Activated naive CD8-positive, alpha-beta T cell treated with anti-CD3 and anti-CD28 coated beads for 36 hours (primary cell): Measurements from ENCODE around the gene NLE1. TPM values are rescaled to one million over a fixed set of nuclear protein-coding genes. Genes with fewer than 3 reads are reported as not detected.

Source experiments
- total RNA-seq, 2 experiments: library from RNA; stranded (reverse); gene quantifications; one replicate each; pipeline ENCODE4 v1.2.3, GENCODE V29; 2021

The NLE1 gene
- total RNA-seq, 2 experiments from 2014 or later: 59.9 to 61.8 TPM

Other genes with a start within 250 kb of the NLE1 start
- gene CCT6B, start 180.8 kb downstream of the NLE1 start, total RNA-seq: 1 to 10 TPM; 1.8 to 1.9 TPM
- gene ZNF830, start 180.8 kb downstream of the NLE1 start, total RNA-seq: 10 to 100 TPM; 18.9 to 21.6 TPM
- 10 to 100 TPM; 43.5 to 45.7 TPM for gene LIG3, start 161.8 kb downstream of the NLE1 start, total RNA-seq
- gene RFFL, start 78.6 kb downstream of the NLE1 start, total RNA-seq: 10 to 100 TPM in 1 of 2 experiments, 1 to 10 TPM in 1; 9.6 to 10.3 TPM
- gene RAD51D, start 22.4 kb downstream of the NLE1 start, total RNA-seq: 10 to 100 TPM; 25.8 to 30.8 TPM
- gene FNDC8, start 20.7 kb downstream of the NLE1 start, total RNA-seq: not detected
- under 1 TPM; 0.06 to 0.10 TPM for gene UNC45B, start 5.5 kb upstream of the NLE1 start, total RNA-seq
- not detected for gene SLC35G3, start 52.1 kb upstream of the NLE1 start, total RNA-seq
- gene SLFN5, start 100.8 kb upstream of the NLE1 start, total RNA-seq: 10 to 100 TPM; 33.9 to 37.9 TPM
- gene SLFN11, start 231.3 kb upstream of the NLE1 start, total RNA-seq: 10 to 100 TPM; 35.6 to 37.9 TPM